Stimulated activated CD8-positive, alpha-beta memory T cell treated with anti-CD3 and anti-CD28 coated beads, Interleukin-12 subunit alpha, Interleukin-12 subunit beta, amount 100 ng/mL, for 24 hours (primary cell): ENCODE data around the gene CLSTN1.

Experiments
- DNase-seq: peaks from one replicate; pipeline ENCODE4 v3.0.0-alpha.2; 2020; ENCODE audit errors: extremely low read depth

The CLSTN1 gene

GRCh38 chr1:9850442-9851162, 26.8 kb upstream of the CLSTN1 start:
- no peak for DNase-seq

GRCh38 chr1:9849691-9850441, 26.1 kb upstream of the CLSTN1 start:
- no peak for DNase-seq

- no peak for DNase-seq
These were observed 24.3 kb upstream of the CLSTN1 start for GRCh38 chr1:9848022-9848421.

GRCh38 chr1:9847269-9847668, 23.5 kb upstream of the CLSTN1 start:
- DNase-seq = no peak

GRCh38 chr1:9846611-9847171, 22.9 kb upstream of the CLSTN1 start:
- DNase-seq = no peak

- no peak for DNase-seq
These were observed 22.1 kb upstream of the CLSTN1 start for GRCh38 chr1:9845914-9846313.

GRCh38 chr1:9844756-9845155, 21.0 kb upstream of the CLSTN1 start:
- no peak for DNase-seq

GRCh38 chr1:9844106-9844505, 20.3 kb upstream of the CLSTN1 start:
- DNase-seq = no peak

- DNase-seq = no peak
These were observed 19.8 kb upstream of the CLSTN1 start for GRCh38 chr1:9843576-9843945.

- no peak for DNase-seq
These were observed 19.2 kb upstream of the CLSTN1 start for GRCh38 chr1:9842781-9843575.

GRCh38 chr1:9842073-9842711, 18.4 kb upstream of the CLSTN1 start:
- no peak for DNase-seq

- DNase-seq = no peak
These were observed 17.7 kb upstream of the CLSTN1 start for GRCh38 chr1:9841460-9841859.

GRCh38 chr1:9840176-9840575, 16.4 kb upstream of the CLSTN1 start:
- DNase-seq = no peak

GRCh38 chr1:9838946-9839345, 15.2 kb upstream of the CLSTN1 start:
- no peak for DNase-seq

GRCh38 chr1:9836632-9836960, 12.8 kb upstream of the CLSTN1 start:
- no peak for DNase-seq

GRCh38 chr1:9835758-9836631, 12.2 kb upstream of the CLSTN1 start:
- DNase-seq = no peak

- DNase-seq = no peak
These were observed 11.6 kb upstream of the CLSTN1 start for GRCh38 chr1:9835404-9835757.

GRCh38 chr1:9833632-9834031, 9.9 kb upstream of the CLSTN1 start:
- DNase-seq = no peak

- DNase-seq = no peak
These were observed 3.9 kb upstream of the CLSTN1 start for GRCh38 chr1:9827558-9828185.

- DNase-seq = no peak
These were observed 2.9 kb upstream of the CLSTN1 start for GRCh38 chr1:9826616-9827015.

- DNase-seq = no peak
These were observed 2.3 kb upstream of the CLSTN1 start for GRCh38 chr1:9826087-9826486.
